Left lung (tissue), 10 donors: Measurements from ENCODE around the gene CTNNA3. TPM values are rescaled to one million over a fixed set of nuclear protein-coding genes. Genes with fewer than 3 reads are reported as not detected.

Source experiments
- ATAC-seq: fragments of 200-7000 bp; cut with Tn5 transposase; one replicate; pipeline ENCODE4 v1.9.1; 2020; ENCODE audit warnings: moderate library complexity
- DNase-seq, 4 donors: peaks; one replicate each; pipeline ENCODE4 v3.0.0-alpha.2; 2013 to 2020
- H3K27ac ChIP-seq, 2 donors: fragments of 200-600 bp; sonication (generic) in 1 of 2; one replicate each; pipeline versions ENCODE4 v1.5.0 to v1.8.0; 2020 to 2021
- H3K27me3 ChIP-seq, 2 donors: fragments of 200-600 bp; sonication (generic) in 1 of 2; one replicate each; pipeline versions ENCODE4 v1.5.0 to v1.8.0; 2020 to 2021
- H3K36me3 ChIP-seq, 2 donors: fragments of 200-600 bp; sonication (generic) in 1 of 2; one replicate each; pipeline versions ENCODE4 v1.5.0 to v1.8.0; 2020 to 2021
- H3K4me1 ChIP-seq, 2 donors: fragments of 200-600 bp; one replicate each; pipeline ENCODE4 v1.8.0; 2021
- H3K4me3 ChIP-seq, 2 donors: fragments of 200-600 bp; sonication (generic) in 1 of 2; one replicate each; pipeline versions ENCODE4 v1.5.0 to v1.8.0; 2020 to 2021; ENCODE audit warnings: mild to moderate bottlenecking in 1 of 2
- H3K9me3 ChIP-seq, 2 donors: fragments of 200-600 bp; sonication (generic) in 1 of 2; one replicate each; pipeline versions ENCODE4 v1.5.0 to v1.8.0; 2020 to 2021
- CTCF ChIP-seq, 2 donors: fragments of 200-600 bp; sonication (generic) in 1 of 2; IDR thresholded peaks; one replicate each; pipeline versions ENCODE4 v1.5.0 to v1.8.0; 2021; ENCODE audit warnings: antibody characterized with exemption in 2 of 2
- intact Hi-C, 2 donors: fragments of 100-400 bp; cut with DNase I; formaldehyde crosslinking; loops; one replicate each; pipeline versions ENCODE4 v1.11.2 to v1.14.2; 2022
- polyA plus RNA-seq, 6 donors: library from polyadenylated mRNA; unstranded; fragments of 120-200 nt; gene quantifications; one replicate each; pipeline ENCODE4 v1.2.1, GENCODE V29; 2013; ENCODE audit not compliant: insufficient read length in 6 of 6
- total RNA-seq, 2 donors: library from RNA; stranded (reverse); fragmentation: NEBNext Ultra II Directional; extraction: Animal tissue kit (Norgen Biotek cat#: 25700); gene quantifications; one replicate each; pipeline ENCODE4 v1.2.1, GENCODE V29; 2021
- donor health status: DM: no; HTN: yes; CAD: no.
- donor health status: DM: no; HTN: no; CAD: no.

Gene CTNNA3
- total and polyA plus RNA-seq, 8 donors: 1.1 to 8.2 (median 6.6) TPM; not detected in 1

DNA sequence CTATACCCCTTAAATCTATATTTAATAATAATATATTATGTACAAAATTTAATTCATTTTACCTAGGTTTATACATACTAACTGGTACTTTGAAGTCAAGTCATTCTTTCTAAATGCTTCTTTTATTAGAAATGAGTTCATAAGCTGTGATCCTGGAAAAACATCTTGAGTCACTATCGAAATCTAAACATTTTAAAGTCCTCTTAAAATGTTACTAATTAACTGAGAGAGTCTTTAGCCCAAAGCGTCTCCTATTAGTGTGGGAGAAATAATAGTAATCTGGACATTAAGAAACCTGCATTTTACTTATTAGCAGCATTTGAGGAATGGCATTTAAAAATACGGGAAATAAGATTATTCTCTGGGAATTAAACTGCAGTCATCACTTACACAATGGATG lies 142.7 kb downstream of the CTNNA3 start:
- Histone ChIP-seq H3K27ac (no peak overlapping the region), H3K27me3 (no peaks in the 10 kb centered on the region), H3K36me3 (no peaks in the 10 kb centered on the region), H3K9me3 (peaks cover 0 to 7% of the 10 kb centered on the region in 2 donors), H3K4me3 (no peak overlapping the region), H3K4me1 (no peaks in the 10 kb centered on the region)
- intact Hi-C loops: no loop called here
- peak in 1 of 4 donors; percentile 9 for DNase-seq
- ATAC-seq: peak; percentile 53
- TF ChIP-seq CTCF (IDR thresholded peaks at IDR 0.05): no peak

DNA sequence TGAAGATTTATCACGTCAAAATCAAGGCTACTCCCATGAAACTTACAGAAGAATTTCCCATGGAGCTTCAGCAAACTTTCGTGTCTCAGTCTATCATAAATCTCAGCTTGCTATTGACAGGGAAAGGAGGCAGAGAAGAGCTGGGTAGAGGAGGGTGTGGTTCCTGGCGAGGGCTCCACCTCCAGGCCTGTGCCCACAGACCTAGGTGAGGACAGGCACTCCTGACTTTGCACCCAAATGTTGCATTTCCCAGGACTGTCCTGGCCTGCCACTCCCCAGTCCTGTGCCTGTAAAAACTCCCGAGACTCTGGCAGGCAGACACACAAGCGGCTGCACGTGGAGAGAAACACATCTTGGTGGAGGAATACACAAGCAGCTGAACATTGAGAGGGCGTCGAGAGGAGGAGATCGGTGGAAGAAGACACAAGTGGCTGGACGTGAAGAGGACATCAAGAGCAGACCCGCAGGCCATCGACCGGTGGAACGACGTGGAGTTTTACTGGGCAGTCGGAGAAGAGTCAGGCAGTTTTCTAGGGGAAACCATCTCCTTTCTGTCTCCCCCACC lies 145.1 kb downstream of the CTNNA3 start:
- DNase-seq (no peak), ATAC-seq (no peak)
- intact Hi-C loops: no loop called here
- H3K4me3 ChIP-seq: no peak overlapping the region
- no peak overlapping the region for H3K27ac ChIP-seq
- no peaks in the 10 kb centered on the region for H3K27me3 ChIP-seq
- no peaks in the 10 kb centered on the region for H3K36me3 ChIP-seq
- H3K4me1 ChIP-seq: no peaks in the 10 kb centered on the region
- peaks cover 0 to 7% of the 10 kb centered on the region in 2 donors for H3K9me3 ChIP-seq
- no peak for TF ChIP-seq CTCF (IDR thresholded peaks at IDR 0.05)

DNA sequence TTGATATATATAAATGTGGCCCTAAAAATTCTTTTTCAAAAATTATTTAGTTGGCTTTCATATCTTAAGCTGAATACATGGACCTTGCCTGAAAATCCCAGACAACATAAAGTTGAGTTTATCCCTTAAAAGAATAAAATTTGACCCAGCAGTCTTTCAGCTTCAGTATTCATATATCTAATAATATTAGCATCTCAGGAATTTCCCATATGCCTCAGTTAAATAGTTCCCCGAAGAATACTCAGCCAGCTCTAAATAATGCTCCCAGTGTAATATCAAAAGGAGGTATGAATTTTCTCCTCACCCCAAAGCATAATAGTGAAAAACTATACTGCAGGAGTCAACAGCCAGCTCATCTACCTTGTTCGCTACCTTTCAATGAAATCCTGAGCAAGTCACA lies 145.9 kb downstream of the CTNNA3 start:
- Histone ChIP-seq H3K36me3 (no peaks in the 10 kb centered on the region), H3K4me1 (no peaks in the 10 kb centered on the region), H3K27me3 (no peaks in the 10 kb centered on the region), H3K27ac (no peak overlapping the region), H3K4me3 (no peak overlapping the region), H3K9me3 (peaks cover 0 to 7% of the 10 kb centered on the region in 2 donors)
- TF ChIP-seq CTCF (IDR thresholded peaks at IDR 0.05): no peak
- DNase-seq (no peak), ATAC-seq (no peak)
- intact Hi-C loops: no loop called here

DNA sequence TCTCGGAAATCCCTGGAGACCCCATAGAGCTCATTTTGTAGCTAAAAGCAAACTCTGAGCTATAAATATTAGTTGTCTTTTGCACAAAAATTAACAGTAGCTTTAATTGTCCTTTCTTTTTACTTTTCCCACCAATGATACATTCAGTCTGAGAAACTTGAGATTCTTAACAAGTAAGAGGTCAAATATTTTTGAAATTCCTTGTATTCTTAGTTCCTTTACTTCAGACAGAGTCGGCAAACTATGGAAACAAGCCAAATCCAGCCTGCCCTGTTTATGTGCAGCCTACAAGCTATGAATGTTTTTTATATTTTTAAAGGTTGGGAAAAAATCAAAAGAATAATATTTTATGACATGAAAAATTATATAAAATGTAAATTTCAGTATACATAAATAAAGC lies 146.6 kb downstream of the CTNNA3 start:
- H3K4me3 ChIP-seq: no peak overlapping the region
- no peaks in the 10 kb centered on the region for H3K36me3 ChIP-seq
- TF ChIP-seq CTCF (IDR thresholded peaks at IDR 0.05): no peak
- H3K27me3 ChIP-seq: no peaks in the 10 kb centered on the region
- no peaks in the 10 kb centered on the region for H3K4me1 ChIP-seq
- DNase-seq: peak in 2 of 4 donors; percentile 10 to 21
- intact Hi-C loops: no loop called here
- no peak for ATAC-seq
- H3K27ac ChIP-seq: no peak overlapping the region
- peaks cover 0 to 6% of the 10 kb centered on the region in 2 donors for H3K9me3 ChIP-seq

GRCh38 chr10:67541411-67541810 lies 154.6 kb downstream of the CTNNA3 start:
- intact Hi-C loops: no loop called here
- no peak for ATAC-seq
- DNase-seq: no peak
- Histone ChIP-seq H3K36me3 (no peaks in the 10 kb centered on the region), H3K27me3 (no peaks in the 10 kb centered on the region), H3K27ac (no peak overlapping the region), H3K9me3 (no peaks in the 10 kb centered on the region), H3K4me3 (no peak overlapping the region), H3K4me1 (no peaks in the 10 kb centered on the region)
- no peak for TF ChIP-seq CTCF (IDR thresholded peaks at IDR 0.05)
